KMS-11 (cell line): ENCODE measurements around the gene ZFYVE28.

Source experiments
- H2AFZ ChIP-seq: fragments of 200-600 bp; sonication (generic); 2 replicates; pipeline ENCODE4 v1.6.1; 2016; ENCODE audit warnings: antibody characterized with exemption, mixed run types, low read depth
- H3K27ac ChIP-seq: fragments of 200-600 bp; sonication (generic); 2 replicates; pipeline ENCODE4 v1.6.1; 2016; ENCODE audit warnings: mild to moderate bottlenecking, mixed run types
- H3K27me3 ChIP-seq: fragments of 200-600 bp; sonication (generic); 2 replicates; pipeline ENCODE4 v1.6.1; 2017; ENCODE audit warnings: mild to moderate bottlenecking, low read depth, mixed run types, moderate library complexity; ENCODE audit not compliant: insufficient read depth
- H3K36me3 ChIP-seq: fragments of 200-600 bp; sonication (generic); 2 replicates; pipeline ENCODE4 v1.6.1; 2017; ENCODE audit warnings: mild to moderate bottlenecking, mixed run types; ENCODE audit not compliant: insufficient read depth
- H3K4me1 ChIP-seq: fragments of 200-600 bp; sonication (generic); 2 replicates; pipeline ENCODE4 v1.6.1; 2016; ENCODE audit warnings: mild to moderate bottlenecking, low read depth, mixed run types; ENCODE audit not compliant: poor library complexity, severe bottlenecking
- H3K4me2 ChIP-seq: fragments of 200-600 bp; sonication (generic); 2 replicates; pipeline ENCODE4 v1.7.0; 2016; ENCODE audit warnings: mild to moderate bottlenecking, mixed run types
- H3K4me3 ChIP-seq: fragments of 200-600 bp; sonication (generic); IDR thresholded peaks from 2 replicates; pipeline ENCODE4 v1.6.1; 2017; ENCODE audit warnings: low read depth, low read length, mixed read lengths; ENCODE audit not compliant: insufficient read depth
- H3K79me2 ChIP-seq: fragments of 200-600 bp; sonication (generic); 2 replicates; pipeline ENCODE4 v1.6.1; 2016; ENCODE audit warnings: low read depth, mixed run types; ENCODE audit not compliant: insufficient read depth
- H3K9ac ChIP-seq: fragments of 200-600 bp; sonication (generic); 2 replicates; pipeline ENCODE4 v1.6.1; 2016; ENCODE audit warnings: mild to moderate bottlenecking, mixed run types
- H4K20me1 ChIP-seq: fragments of 200-600 bp; sonication (generic); 2 replicates; pipeline ENCODE4 v1.6.1; 2016; ENCODE audit warnings: mild to moderate bottlenecking, mixed run types; ENCODE audit not compliant: insufficient read depth
- TF ChIP-seq, protein P1 (sequence below): fragments of 200-600 bp; sonication (generic); conservative IDR thresholded peaks from 2 replicates; pipeline ENCODE4 v1.6.1; 2017; ENCODE audit warnings: low read depth, mild to moderate bottlenecking, antibody characterized with exemption, low read length, moderate library complexity, mixed read lengths

ZFYVE28 gene

DNA sequence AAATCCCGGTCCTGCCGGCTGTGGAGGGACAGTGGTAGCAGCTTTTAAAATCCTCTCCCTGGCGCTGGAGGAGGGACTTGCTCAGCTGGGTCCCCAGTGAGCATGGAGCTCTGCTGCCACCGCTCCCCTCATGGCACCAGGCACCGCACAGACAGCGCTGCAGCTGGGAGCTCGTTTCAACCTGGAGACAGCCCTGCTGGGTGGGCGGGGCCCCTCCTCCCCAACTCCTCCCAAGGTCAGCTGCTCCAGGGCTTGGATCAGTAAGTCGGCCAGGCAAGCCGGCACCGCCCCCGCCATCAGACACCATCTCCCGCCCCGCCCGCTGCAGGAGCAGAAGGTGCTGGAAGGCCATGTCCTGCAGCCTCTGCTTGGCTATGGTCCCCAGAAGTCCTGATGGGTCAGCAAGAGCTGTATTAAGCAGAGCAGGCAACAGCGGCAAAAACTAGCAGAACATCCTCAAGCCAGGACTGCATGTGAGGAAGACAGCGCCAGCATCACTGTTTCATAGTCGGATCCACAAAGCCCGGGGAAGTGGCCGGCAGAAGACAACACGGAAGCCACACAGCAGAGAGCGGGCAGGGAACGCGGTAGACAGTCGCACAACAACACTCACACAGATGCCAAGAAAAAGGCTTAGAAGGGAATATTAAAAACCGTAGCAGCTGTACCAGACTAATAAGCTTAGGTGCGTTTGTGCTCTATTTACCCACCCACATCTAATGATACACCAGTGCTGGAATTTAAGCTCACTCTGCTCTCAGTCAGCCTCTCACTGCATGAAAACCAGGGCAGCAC, 16.2 kb downstream of the ZFYVE28 start:
- no peak overlapping the region for H3K9ac ChIP-seq

DNA sequence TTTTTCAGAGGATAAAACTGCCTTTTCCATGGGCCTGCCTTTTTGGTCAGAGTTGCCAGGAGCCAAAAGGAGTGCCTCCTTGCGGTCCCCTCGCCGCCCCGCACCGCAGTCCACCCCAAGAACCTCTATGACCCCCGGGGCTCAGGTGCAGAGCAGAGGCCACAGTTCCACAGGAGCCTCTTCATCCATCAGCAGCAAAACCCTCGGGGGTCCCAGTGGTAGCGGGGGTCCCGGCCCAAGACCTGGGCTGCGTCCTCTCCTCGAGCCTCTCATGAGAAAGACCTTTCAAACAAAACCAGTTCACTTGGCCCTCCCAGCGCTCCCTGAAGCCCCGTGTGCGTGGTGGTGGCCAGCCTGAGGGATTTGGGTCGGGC, 16.8 kb downstream of the ZFYVE28 start:
- no peak overlapping the region for H3K4me3 ChIP-seq
- H3K79me2 ChIP-seq = no peaks in the 10 kb centered on the region
- H3K27ac ChIP-seq = no peak overlapping the region
- no peaks in the 10 kb centered on the region for H3K4me1 ChIP-seq
- no peak overlapping the region for H3K4me2 ChIP-seq
- H4K20me1 ChIP-seq = no peaks in the 10 kb centered on the region
- TF ChIP-seq, protein P1, sequence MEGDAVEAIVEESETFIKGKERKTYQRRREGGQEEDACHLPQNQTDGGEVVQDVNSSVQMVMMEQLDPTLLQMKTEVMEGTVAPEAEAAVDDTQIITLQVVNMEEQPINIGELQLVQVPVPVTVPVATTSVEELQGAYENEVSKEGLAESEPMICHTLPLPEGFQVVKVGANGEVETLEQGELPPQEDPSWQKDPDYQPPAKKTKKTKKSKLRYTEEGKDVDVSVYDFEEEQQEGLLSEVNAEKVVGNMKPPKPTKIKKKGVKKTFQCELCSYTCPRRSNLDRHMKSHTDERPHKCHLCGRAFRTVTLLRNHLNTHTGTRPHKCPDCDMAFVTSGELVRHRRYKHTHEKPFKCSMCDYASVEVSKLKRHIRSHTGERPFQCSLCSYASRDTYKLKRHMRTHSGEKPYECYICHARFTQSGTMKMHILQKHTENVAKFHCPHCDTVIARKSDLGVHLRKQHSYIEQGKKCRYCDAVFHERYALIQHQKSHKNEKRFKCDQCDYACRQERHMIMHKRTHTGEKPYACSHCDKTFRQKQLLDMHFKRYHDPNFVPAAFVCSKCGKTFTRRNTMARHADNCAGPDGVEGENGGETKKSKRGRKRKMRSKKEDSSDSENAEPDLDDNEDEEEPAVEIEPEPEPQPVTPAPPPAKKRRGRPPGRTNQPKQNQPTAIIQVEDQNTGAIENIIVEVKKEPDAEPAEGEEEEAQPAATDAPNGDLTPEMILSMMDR = no peak
- no peak overlapping the region for H2AFZ ChIP-seq
- no peaks in the 10 kb centered on the region for H3K36me3 ChIP-seq
- H3K9ac ChIP-seq = no peak overlapping the region
- no peaks in the 10 kb centered on the region for H3K27me3 ChIP-seq

More for the DNA sequence above, 16.2 kb downstream of the ZFYVE28 start:
- Histone ChIP-seq H3K27me3 (no peaks in the 10 kb centered on the region), H3K4me2 (no peak overlapping the region), H3K4me1 (no peaks in the 10 kb centered on the region), H3K79me2 (no peaks in the 10 kb centered on the region), H4K20me1 (no peaks in the 10 kb centered on the region), H3K36me3 (no peaks in the 10 kb centered on the region), H3K27ac (no peak overlapping the region), H2AFZ (no peak overlapping the region), H3K4me3 (no peak overlapping the region)
- TF ChIP-seq, protein P1 = no peak

DNA sequence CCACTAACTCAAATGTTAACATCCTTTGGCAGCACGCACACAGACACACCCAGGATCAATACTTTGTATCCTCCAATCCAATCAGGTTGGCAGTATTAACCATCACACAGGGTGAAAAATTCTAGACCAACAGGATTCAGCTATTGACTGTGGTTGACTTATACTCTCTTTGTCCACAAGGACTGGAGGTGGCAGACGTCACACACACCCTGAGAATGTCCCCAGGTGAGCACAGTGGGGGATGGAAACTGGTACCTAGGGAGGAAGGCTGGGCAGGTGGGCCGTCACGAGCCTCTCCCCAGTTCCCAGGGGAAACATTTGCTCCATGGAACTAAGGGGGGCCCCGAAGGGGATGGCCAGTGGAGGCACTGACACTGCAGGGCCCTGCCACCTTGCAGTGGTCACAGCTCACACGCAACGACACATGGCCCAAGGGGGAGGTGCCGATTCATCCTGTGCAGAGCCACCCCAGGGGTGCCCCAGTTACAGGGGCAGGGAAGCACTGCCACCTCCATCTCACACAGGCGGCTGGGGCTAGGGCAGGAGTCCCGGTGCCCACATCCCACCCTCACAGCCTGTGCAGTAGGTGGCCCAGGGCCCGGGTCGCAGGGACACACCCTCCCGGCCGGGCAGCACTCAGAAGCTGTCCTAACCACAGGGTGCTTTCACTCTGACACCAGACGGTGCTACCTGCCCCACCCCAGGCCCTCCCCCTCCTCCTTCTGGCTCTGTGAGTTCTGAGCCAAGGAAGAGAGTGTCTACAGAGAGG, 17.4 kb downstream of the ZFYVE28 start:
- Histone ChIP-seq H3K4me3 (no peak overlapping the region), H3K79me2 (no peaks in the 10 kb centered on the region), H3K27me3 (no peaks in the 10 kb centered on the region), H3K36me3 (no peaks in the 10 kb centered on the region), H3K9ac (no peak overlapping the region), H2AFZ (no peak overlapping the region), H3K4me1 (no peaks in the 10 kb centered on the region), H3K4me2 (no peak overlapping the region), H3K27ac (no peak overlapping the region), H4K20me1 (no peaks in the 10 kb centered on the region)
- TF ChIP-seq, protein P1 = no peak

DNA sequence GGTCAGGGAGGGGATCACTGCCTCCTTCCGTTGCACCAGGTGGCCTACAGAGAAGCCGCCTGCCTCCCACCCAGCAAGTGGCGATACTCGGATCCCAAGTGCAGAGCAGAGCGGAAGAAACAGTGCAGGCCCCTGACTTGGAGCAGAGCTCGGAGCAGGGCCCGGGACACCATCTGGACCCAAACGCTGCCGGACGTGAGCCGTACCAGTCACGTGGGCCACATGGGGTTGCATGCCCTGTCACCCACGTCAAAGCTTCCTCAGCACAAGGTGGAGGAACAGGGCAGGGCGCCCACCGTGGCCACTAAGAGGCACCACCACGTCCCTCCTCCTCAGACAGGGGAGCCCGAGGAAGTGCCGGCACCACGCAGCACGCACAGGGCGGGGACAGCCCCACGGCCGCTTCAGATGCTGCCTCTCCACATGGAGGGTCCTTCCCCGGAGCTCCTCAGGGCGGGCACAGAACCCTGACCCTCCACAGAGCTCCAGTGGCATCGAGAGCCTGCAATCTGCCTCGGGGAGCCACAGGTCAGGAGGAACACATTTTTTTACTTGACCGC, 18.7 kb downstream of the ZFYVE28 start:
- Histone ChIP-seq H3K79me2 (no peaks in the 10 kb centered on the region), H3K27ac (no peak overlapping the region), H3K4me3 (no peak overlapping the region), H3K4me2 (no peak overlapping the region), H3K9ac (no peak overlapping the region), H2AFZ (no peak overlapping the region), H3K27me3 (no peaks in the 10 kb centered on the region), H3K36me3 (no peaks in the 10 kb centered on the region), H4K20me1 (no peaks in the 10 kb centered on the region), H3K4me1 (no peaks in the 10 kb centered on the region)
- TF ChIP-seq, protein P1 = no peak
